Islet precursor cell (in vitro differentiated cells): ENCODE results near the gene FIGNL1.
"Not testable (repeated sequence)": the region's sequence is repeated elsewhere in the genome, so short reads cannot be mapped to it uniquely, and the experiment has no call there.

Experiments
- DNase-seq: peaks from one replicate; pipeline ENCODE4 v3.0.0-alpha.2; 2018

The FIGNL1 gene

DNA sequence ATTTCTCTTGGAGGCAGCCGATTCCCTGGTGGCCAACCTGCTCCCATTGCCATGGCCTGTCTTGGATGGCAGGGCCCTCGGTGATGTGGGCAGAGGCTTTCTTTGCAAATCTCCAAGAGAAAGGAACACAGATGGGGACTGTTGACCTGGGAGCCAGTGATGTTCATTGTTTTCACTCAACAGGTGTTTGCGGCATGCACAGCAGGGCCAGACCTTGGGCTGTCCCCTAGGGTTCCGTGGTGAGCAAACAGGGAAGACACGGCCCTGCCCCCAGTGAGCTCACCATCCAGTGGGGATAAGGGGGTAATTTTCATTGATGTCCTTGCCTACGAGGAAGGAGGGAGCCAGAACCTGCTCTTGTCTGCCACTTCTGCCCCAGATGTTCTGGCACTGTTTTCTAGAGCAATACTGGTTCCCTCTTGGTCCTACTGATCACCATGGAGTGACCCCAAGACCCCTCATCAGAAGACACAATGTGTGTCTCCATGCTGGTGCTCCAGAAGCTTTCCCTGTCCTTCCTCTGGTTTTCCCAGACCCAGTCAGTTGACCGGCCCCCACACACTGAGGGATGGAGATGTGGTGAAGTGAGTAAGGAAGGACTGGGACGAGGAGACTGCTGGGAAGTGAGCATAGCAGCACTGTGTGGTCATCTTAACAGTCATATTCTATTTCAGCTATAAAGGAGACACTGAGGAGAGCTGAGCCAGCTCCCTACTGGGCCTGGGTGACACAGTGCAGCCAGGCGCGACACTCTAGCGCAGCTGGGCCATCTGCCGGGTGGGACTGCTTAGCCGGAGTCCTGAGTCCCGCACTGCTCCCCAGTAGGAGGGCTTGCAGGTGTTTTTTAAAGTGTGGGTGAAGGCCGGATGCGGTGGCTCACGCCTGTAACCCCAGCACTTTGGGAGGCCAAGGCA, 20.4 kb upstream of the FIGNL1 start:
- no peak for DNase-seq

DNA sequence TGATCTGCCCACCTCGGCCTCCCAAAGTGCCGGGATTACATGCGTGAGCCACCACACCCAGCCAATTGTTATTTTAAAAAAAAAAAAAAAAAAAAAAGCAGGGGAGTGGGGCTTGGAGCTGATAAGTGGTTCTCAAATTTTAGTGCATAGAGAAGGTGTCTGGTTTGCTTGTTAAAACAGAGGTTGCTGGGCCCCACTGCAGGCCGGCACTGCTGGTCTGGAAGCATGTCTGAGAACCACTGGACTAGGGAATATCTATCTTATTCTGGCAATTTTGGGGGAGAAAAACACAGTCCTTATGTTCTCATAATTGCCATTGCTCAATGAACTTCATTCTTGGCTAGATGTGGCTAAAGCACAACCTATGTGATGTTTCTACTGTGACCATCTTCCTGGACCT, 19.0 kb upstream of the FIGNL1 start:
- DNase-seq = no peak

DNA sequence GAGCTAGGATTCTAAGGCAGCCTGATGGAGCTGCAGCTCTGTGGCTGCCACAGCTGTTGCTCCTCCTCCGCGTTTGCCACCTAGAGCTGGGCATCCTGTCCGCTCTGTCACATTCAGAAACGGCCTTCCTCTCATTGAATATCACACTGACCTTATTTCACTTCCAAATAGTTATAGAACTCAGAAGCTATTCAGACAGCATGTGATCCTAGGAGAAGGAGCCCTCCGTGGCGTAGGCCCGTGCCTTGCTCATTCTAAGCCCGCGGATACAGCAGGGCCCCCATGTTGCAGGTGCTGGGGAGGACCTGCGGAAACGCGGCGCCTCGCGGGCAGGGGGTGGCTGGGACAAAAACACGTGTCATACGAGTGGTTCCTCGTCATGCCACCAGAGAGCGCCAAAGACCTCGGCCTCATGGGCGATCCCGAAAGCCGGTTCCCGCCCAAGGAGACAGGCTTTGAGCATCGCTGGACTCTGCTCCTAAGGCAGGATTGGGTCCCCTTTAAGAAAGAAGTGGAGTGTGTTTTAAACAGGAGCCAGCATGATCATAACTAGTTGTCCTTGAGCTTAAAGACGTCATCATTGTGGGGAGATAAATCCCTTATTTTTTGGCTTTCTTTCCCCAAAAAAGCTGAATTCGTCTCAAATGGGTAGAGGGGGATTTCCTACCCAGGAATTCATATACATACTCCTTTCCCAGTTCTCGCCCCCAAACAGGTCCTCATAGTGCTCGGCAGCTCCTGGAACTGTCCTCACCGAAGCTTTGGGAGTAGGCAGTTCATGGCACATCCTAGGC, 17.9 kb upstream of the FIGNL1 start:
- DNase-seq = peak; percentile 85

GRCh38 chr7:50466815-50467585, 16.9 kb upstream of the FIGNL1 start:
- no peak for DNase-seq

- DNase-seq = no peak
These were observed 12.9 kb upstream of the FIGNL1 start for GRCh38 chr7:50463035-50463434.

DNA sequence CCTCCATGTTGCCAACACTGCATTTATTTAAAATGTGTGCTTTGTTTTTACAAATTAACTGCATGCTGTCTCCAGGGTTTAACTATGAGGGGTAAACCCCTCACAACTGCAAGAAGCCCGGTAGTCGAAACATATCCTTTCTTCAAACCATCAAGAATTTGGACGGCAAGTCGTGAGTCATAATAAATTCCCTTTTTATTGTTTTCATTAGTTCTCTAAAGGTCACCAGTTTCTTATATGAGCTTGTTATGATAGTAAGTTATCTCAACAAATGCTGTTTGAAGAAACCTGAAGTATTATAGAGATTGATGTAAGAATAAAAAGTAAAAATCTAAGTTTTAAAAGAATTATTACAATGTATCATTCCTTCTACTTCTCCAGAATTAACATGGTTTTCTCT, 12.2 kb upstream of the FIGNL1 start:
- DNase-seq = no peak

GRCh38 chr7:50461695-50462094, 11.5 kb upstream of the FIGNL1 start:
- DNase-seq = no peak

DNA sequence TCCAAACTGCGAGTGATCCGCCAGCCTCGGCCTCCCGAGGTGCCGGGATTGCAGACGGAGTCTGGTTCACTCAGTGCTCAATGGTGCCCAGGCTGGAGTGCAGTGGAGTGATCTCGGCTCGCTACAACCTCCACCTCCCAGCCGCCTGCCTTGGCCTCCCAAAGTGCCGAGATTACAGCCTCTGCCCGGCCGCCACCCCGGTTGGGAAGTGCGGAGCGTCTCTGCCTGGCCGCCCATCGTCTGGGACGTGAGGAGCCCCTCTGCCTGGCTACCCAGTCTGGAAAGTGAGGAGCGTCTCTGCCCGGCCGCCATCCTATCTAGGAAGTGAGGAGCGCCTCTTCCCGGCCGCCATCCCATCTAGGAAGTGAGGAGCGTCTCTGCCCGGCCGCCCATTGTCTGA, 9.0 kb upstream of the FIGNL1 start:
- DNase-seq = not testable (repeated sequence)

DNA sequence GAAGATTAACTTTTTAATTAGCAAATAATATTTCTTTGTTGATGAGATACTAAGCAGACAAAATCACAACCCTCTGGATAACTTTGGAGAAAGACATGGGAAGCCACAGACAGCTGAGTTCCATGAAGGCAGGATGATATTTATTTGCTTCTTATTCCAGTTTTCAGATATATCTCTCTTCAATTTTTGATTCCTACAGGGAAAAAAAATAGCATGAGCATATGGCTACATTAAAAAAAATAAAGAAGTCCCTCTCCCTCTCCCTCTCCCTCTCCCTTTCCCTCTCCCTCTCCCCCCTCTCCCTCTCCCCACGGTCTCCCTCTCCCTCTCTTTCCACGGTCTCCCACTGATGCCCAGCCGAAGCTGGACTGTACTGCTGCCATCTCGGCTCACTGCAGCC, 8.5 kb upstream of the FIGNL1 start:
- DNase-seq = not testable (repeated sequence)

- DNase-seq = no peak
These were observed 6.4 kb upstream of the FIGNL1 start for GRCh38 chr7:50456371-50457123.

GRCh38 chr7:50455658-50456057, 5.5 kb upstream of the FIGNL1 start:
- DNase-seq = no peak

GRCh38 chr7:50454968-50455367, 4.8 kb upstream of the FIGNL1 start:
- DNase-seq = no peak

GRCh38 chr7:50450590-50451032, 461 bp upstream of the FIGNL1 start:
- DNase-seq = no peak

DNA sequence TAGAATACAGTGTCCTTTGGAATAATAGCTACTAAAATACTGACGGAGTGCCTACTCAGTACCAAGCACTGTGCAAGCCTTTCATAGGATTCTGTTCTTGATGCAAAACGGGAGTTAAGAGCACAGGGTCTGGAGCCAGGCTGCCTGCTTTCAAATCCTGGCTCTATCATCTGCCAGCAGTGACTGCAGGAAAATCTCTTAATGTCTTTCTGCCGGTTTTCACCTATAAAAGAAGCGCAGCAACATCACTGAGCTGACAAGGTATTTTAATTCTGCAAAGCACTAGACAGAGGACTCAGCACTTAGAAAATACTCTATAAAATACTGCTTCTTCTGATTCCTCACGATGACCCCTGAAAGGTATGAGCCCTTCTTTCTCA, 659 bp downstream of the FIGNL1 start:
- no peak for DNase-seq

GRCh38 chr7:50448823-50449222, 1.3 kb downstream of the FIGNL1 start:
- no peak for DNase-seq

GRCh38 chr7:50446542-50446960, 3.6 kb downstream of the FIGNL1 start:
- peak; percentile 90 for DNase-seq

GRCh38 chr7:50436133-50436806, 13.9 kb downstream of the FIGNL1 start:
- DNase-seq = peak; percentile 82

- no peak for DNase-seq
These were observed 18.3 kb downstream of the FIGNL1 start for GRCh38 chr7:50431722-50432305.

GRCh38 chr7:50431316-50431715, 18.8 kb downstream of the FIGNL1 start:
- DNase-seq = no peak

GRCh38 chr7:50428911-50429310, 21.2 kb downstream of the FIGNL1 start:
- no peak for DNase-seq

GRCh38 chr7:50427518-50427917, 22.6 kb downstream of the FIGNL1 start:
- no peak for DNase-seq
